Lung microvascular endothelial cell (primary cell): ENCODE measurements around the gene OST4. TPM values are rescaled to one million over a fixed set of nuclear protein-coding genes. Genes with fewer than 3 reads are reported as not detected.

Experiments used
- DNase-seq, 2 donors: peaks; one replicate each; pipeline versions ENCODE4 v3.0.0 to v3.0.0-alpha.2; 2010; ENCODE audit warnings: low read depth in 2 of 2
- total RNA-seq: library from RNA; depleted of rRNA; stranded (reverse); fragments of >200 nt; gene quantifications from 2 replicates; pipeline ENCODE4 v1.2.1, GENCODE V29; 2014

OST4 gene
- total RNA-seq, 1 donor from 2014 or later = 564 TPM

- no peak for DNase-seq
These were observed 22.2 kb upstream of the OST4 start for GRCh38 chr2:27093430-27094352.

- no peak for DNase-seq
These were observed 21.4 kb upstream of the OST4 start for GRCh38 chr2:27092696-27093429.

GRCh38 chr2:27091746-27092695 lies 20.6 kb upstream of the OST4 start:
- DNase-seq = no peak

- no peak for DNase-seq
These were observed 17.9 kb upstream of the OST4 start for GRCh38 chr2:27089111-27089954.

GRCh38 chr2:27088634-27089033 lies 17.2 kb upstream of the OST4 start:
- DNase-seq = no peak

- DNase-seq = no peak
These were observed 16.5 kb upstream of the OST4 start for GRCh38 chr2:27087823-27088410.

- peak in 1 of 2 donors; percentile 31 for DNase-seq
These were observed 15.5 kb upstream of the OST4 start, which contains the start of gene KHK for GRCh38 chr2:27086724-27087593. KHK (plus strand) TSS chr2:27086772; CDS start chr2:27087260, 488 bp downstream.

GRCh38 chr2:27086090-27086723 lies 14.8 kb upstream of the OST4 start:
- DNase-seq = peak; percentile 92 to 95

GRCh38 chr2:27085673-27086089 lies 14.2 kb upstream of the OST4 start:
- peak; percentile 78 to 87 for DNase-seq

- no peak for DNase-seq
These were observed 13.7 kb upstream of the OST4 start for GRCh38 chr2:27085062-27085672.

- DNase-seq = no peak
These were observed 13.0 kb upstream of the OST4 start for GRCh38 chr2:27084297-27085061.

GRCh38 chr2:27083410-27084296 lies 12.2 kb upstream of the OST4 start:
- no peak for DNase-seq

- DNase-seq = no peak
These were observed 11.4 kb upstream of the OST4 start for GRCh38 chr2:27082773-27083409.

GRCh38 chr2:27081984-27082772 lies 10.7 kb upstream of the OST4 start:
- DNase-seq = no peak

- DNase-seq = no peak
These were observed 9.1 kb upstream of the OST4 start for GRCh38 chr2:27080603-27080936.
